ENCODE measurements around the gene ZC3H14. TPM values are rescaled to one million over a fixed set of nuclear protein-coding genes. Genes with fewer than 3 reads are reported as not detected.

The ZC3H14 gene
- total and polyA plus RNA-seq, 12 donors = 24.5 to 49.4 (median 38.0) TPM

DNA sequence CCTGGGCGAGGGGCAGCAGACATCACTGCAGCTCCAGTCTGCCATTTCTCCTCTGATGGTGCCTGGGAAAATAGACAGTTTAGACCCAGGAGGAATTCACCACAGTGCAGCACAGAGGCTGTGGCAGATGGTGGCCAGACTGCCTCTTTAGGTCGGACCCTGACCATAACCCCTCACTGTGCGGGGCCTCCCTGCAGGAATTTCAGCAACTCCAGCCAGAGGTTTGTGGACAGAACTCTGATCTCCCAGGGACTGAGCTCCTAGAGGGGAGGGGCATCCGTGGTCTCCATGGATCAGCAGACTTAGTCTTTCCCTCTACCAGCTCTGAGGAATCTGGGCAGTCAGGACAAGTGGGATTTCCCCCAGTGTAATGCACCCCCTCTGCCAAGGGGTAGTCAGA is 106.5 kb downstream of the ZC3H14 start:
- WGBS, 2 donors = 66 to 69% methylated on average over 4 of the region's 4 CpGs
- Histone ChIP-seq H3K27ac (no peak overlapping the region), H3K4me3 (no peak overlapping the region), H3K27me3 (no peaks in the 10 kb centered on the region), H3K4me1 (peaks cover 0 to 12% (median 0%) of the 10 kb centered on the region in 9 donors), H3K36me3 (no peaks in the 10 kb centered on the region), H3K9me3 (peaks cover 0 to 17% (median 0%) of the 10 kb centered on the region in 11 donors)
- intact Hi-C loops (cut with DNase I) = loop anchor here in 8 of 10 donors (5.0 to 10.0 kb wide), 7 partner anchors 185 to 1248 kb away; no protein-coding TSS in a partner anchor
- DNase-seq (no peak), ATAC-seq (no peak)
- TF ChIP-seq, protein P1, sequence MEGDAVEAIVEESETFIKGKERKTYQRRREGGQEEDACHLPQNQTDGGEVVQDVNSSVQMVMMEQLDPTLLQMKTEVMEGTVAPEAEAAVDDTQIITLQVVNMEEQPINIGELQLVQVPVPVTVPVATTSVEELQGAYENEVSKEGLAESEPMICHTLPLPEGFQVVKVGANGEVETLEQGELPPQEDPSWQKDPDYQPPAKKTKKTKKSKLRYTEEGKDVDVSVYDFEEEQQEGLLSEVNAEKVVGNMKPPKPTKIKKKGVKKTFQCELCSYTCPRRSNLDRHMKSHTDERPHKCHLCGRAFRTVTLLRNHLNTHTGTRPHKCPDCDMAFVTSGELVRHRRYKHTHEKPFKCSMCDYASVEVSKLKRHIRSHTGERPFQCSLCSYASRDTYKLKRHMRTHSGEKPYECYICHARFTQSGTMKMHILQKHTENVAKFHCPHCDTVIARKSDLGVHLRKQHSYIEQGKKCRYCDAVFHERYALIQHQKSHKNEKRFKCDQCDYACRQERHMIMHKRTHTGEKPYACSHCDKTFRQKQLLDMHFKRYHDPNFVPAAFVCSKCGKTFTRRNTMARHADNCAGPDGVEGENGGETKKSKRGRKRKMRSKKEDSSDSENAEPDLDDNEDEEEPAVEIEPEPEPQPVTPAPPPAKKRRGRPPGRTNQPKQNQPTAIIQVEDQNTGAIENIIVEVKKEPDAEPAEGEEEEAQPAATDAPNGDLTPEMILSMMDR (IDR thresholded peaks at IDR 0.05) = no peak

Other genes starting within 250 kb of the ZC3H14 start
- under 1 TPM in 2 of 10 donors, not detected in 8; 0.11 to 0.21 TPM for gene KCNK10, start 239.8 kb upstream of the ZC3H14 start, total RNA-seq
- gene KCNK10, start 239.8 kb upstream of the ZC3H14 start, polyA plus RNA-seq = under 1 TPM in 1 of 2 donors, not detected in 1; 0.01 TPM
- gene SPATA7, start 177.4 kb upstream of the ZC3H14 start, total RNA-seq = 10 to 100 TPM in 4 of 10 donors, 1 to 10 TPM in 6; 5.1 to 14.7 (median 9.2) TPM
- 1 to 10 TPM; 3.1 to 6.0 TPM for gene SPATA7, start 177.4 kb upstream of the ZC3H14 start, polyA plus RNA-seq
- gene PTPN21, start 8.0 kb upstream of the ZC3H14 start, total RNA-seq = 10 to 100 TPM; 25.0 to 62.1 (median 39.8) TPM
- gene PTPN21, start 8.0 kb upstream of the ZC3H14 start, polyA plus RNA-seq = 1 to 10 TPM; 5.3 to 9.7 TPM
- under 1 TPM; 0.10 to 0.44 (median 0.19) TPM for gene EML5, start 229.9 kb downstream of the ZC3H14 start, total RNA-seq
- gene EML5, start 229.9 kb downstream of the ZC3H14 start, polyA plus RNA-seq = under 1 TPM; 0.04 to 0.22 TPM